ENCODE results near the gene ACP4. TPM values are rescaled to one million over a fixed set of nuclear protein-coding genes. Genes with fewer than 3 reads are reported as not detected.

Gene ACP4
- total RNA-seq, 4 donors from 2014 or later = not detected

DNA sequence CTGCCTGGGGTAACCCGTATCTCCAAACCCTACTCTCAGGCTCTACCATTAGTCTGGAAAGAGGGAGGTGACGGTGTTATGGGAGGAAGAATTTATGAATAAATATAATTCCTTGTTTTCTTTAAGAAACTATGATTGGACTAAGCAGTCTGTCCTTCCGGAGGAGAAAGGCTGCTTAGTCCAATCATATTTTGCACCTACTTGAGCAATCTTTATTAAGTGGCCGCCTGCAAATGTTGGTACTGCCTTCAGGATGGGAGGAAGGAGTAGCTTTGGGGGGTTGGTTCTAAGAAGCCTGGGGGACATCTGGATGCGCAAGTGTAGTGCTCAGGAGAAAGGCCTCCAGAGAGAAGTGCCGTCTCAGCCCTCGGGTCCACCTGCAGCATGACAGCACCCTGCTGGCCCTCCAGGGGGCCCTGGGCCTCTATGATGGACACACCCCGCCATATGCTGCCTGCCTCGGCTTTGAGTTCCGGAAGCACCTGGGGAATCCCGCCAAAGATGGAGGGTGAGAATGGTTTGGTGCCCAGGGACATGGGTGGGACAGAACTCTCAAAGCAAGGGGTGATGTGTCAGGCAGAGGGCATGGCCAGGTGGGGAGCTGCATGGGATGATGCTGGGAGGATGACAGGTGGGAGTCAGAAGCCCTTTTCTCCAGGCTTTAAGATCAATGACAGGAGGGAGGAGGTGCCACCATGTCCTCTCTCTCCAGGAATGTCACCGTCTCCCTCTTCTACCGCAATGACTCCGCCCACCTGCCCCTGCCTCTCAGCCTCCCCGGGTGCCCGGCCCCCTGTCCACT lies 4.1 kb downstream of the ACP4 start:
- H3K36me3 ChIP-seq = peaks cover 0 to 24% of the 10 kb centered on the region in 2 donors
- no peak for ATAC-seq
- H3K4me1 ChIP-seq = no peaks in the 10 kb centered on the region
- TF ChIP-seq POLR2A (IDR thresholded peaks at IDR 0.05) = no peak
- TF ChIP-seq, protein P1, sequence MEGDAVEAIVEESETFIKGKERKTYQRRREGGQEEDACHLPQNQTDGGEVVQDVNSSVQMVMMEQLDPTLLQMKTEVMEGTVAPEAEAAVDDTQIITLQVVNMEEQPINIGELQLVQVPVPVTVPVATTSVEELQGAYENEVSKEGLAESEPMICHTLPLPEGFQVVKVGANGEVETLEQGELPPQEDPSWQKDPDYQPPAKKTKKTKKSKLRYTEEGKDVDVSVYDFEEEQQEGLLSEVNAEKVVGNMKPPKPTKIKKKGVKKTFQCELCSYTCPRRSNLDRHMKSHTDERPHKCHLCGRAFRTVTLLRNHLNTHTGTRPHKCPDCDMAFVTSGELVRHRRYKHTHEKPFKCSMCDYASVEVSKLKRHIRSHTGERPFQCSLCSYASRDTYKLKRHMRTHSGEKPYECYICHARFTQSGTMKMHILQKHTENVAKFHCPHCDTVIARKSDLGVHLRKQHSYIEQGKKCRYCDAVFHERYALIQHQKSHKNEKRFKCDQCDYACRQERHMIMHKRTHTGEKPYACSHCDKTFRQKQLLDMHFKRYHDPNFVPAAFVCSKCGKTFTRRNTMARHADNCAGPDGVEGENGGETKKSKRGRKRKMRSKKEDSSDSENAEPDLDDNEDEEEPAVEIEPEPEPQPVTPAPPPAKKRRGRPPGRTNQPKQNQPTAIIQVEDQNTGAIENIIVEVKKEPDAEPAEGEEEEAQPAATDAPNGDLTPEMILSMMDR (IDR thresholded peaks at IDR 0.05 in 4 of 5, conservative IDR thresholded peaks at IDR 0.05 in 1 of 5) = no peak
- H3K9me3 ChIP-seq = no peaks in the 10 kb centered on the region
- peaks cover 0 to 3% (median 0%) of the 10 kb centered on the region in 3 donors for H3K27me3 ChIP-seq
- DNase-seq = no peak
- no peak overlapping the region for H3K4me3 ChIP-seq
- intact Hi-C loops (cut with DNase I; ENCODE audit: low total_unique reads) (no loop called here), in situ Hi-C loops (cut with MboI; ENCODE audit: low sequenced_read_pairs in 4 of 4) (loop anchor here in 3 of 4 donors (25.0 kb wide), 1 partner anchor 257 kb away; no protein-coding TSS in a partner anchor)
- H3K27ac ChIP-seq = no peak overlapping the region

DNA sequence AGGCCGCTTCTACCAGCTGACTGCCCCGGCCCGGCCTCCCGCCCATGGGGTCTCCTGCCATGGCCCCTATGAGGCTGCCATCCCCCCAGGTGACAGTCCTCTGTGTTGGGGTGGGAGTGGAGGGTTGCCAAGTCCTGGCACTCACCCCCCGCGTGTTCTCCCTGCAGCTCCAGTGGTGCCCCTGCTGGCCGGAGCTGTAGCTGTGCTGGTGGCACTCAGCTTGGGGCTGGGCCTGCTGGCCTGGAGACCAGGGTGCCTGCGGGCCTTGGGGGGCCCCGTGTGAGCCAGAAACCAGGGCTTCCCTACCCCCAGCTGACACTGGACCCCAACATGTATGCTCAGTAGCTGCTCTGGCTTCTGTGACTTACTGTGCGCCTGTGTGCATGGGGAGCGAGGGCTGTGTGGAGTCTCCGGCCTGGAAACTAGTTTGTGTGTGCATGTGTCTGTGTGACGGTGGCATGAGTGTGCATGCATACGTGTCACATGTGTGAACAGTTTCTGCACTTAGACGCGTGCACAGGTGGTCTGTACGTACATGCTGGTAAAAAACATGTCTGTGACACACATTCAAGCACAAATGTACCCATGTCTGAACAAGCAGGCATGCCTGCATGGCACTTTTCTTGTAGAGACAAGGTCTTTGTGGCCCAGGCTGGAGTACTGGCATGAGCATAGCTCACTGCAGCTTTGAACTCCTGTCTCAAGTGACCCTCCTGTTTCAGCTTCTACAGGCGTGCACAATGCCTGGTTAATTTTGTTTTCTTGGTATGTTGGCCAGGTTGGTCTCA lies 4.9 kb downstream of the ACP4 start:
- in situ Hi-C loops (cut with MboI; ENCODE audit: low sequenced_read_pairs in 4 of 4) (loop anchor here in 3 of 4 donors (25.0 kb wide), 1 partner anchor 258 kb away; no protein-coding TSS in a partner anchor), intact Hi-C loops (cut with DNase I; ENCODE audit: low total_unique reads) (no loop called here)
- no peaks in the 10 kb centered on the region for H3K9me3 ChIP-seq
- no peak for TF ChIP-seq POLR2A (IDR thresholded peaks at IDR 0.05)
- TF ChIP-seq, protein P1 (IDR thresholded peaks at IDR 0.05 in 4 of 5, conservative IDR thresholded peaks at IDR 0.05 in 1 of 5) = no peak
- H3K36me3 ChIP-seq = peaks cover 0 to 25% of the 10 kb centered on the region in 2 donors
- no peak overlapping the region for H3K4me3 ChIP-seq
- H3K4me1 ChIP-seq = no peaks in the 10 kb centered on the region
- DNase-seq (no peak), ATAC-seq (no peak)
- peaks cover 0 to 3% (median 0%) of the 10 kb centered on the region in 3 donors for H3K27me3 ChIP-seq
- H3K27ac ChIP-seq = no peak overlapping the region

DNA sequence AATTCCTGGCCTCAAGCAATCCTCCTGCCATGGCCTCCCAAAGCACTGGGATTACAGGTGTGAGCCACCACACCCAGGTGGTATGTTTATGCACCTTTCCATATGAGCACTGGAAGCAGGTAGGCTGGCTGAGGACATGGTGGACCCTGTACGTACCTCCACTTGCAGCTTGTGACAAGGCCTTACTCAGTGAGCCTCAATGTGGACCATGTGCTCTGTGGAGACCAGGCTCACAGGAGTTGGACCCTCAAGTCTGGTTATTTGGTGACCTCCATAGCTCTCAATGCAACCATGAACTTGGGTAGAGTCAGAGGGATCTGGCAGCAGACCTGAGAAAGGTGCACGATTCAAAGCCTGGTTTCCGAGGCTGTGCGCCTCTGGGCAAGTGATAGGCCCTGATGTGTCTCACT lies 5.5 kb downstream of the ACP4 start:
- H3K27ac ChIP-seq = no peak overlapping the region
- peaks cover 0 to 3% (median 0%) of the 10 kb centered on the region in 3 donors for H3K27me3 ChIP-seq
- no peaks in the 10 kb centered on the region for H3K9me3 ChIP-seq
- no peaks in the 10 kb centered on the region for H3K4me1 ChIP-seq
- TF ChIP-seq, protein P1 (IDR thresholded peaks at IDR 0.05 in 4 of 5, conservative IDR thresholded peaks at IDR 0.05 in 1 of 5) = no peak
- no peak for TF ChIP-seq POLR2A (IDR thresholded peaks at IDR 0.05)
- DNase-seq (no peak), ATAC-seq (no peak)
- H3K36me3 ChIP-seq = peaks cover 0 to 25% of the 10 kb centered on the region in 2 donors
- intact Hi-C loops (cut with DNase I; ENCODE audit: low total_unique reads) = no loop called here
- H3K4me3 ChIP-seq = no peak overlapping the region
- in situ Hi-C loops (cut with MboI; ENCODE audit: low sequenced_read_pairs in 4 of 4) = loop anchor here in 3 of 4 donors (25.0 kb wide), 1 partner anchor 258 kb away; no protein-coding TSS in a partner anchor

DNA sequence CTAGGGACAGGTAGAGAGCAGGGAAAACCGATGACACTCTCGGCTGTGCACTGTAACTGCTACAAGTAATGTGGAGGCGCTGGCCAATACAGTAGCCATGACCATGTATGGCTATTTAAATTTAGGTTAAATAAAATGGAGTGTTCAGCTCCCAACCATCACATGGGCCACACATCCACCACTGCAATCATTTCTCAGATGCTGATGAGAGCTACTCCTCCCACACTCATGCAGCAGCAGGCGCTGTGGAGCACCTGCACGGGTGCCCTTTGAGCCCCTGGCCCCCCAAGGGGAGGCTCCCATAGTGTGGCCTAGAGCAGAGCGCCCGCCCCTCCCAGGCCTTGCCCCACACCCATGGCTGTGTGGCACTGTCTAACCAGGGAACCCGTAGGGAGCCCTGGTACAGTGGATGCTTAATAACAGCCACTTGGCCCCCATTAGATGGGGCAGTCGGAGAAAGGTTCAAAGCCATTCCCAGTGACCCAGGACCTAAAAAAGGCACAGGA lies 6.0 kb downstream of the ACP4 start:
- H3K27ac ChIP-seq = no peak overlapping the region
- peaks cover 0 to 3% (median 0%) of the 10 kb centered on the region in 3 donors for H3K27me3 ChIP-seq
- peaks cover 0 to 25% of the 10 kb centered on the region in 2 donors for H3K36me3 ChIP-seq
- in situ Hi-C loops (cut with MboI; ENCODE audit: low sequenced_read_pairs in 4 of 4) (loop anchor here in 3 of 4 donors (25.0 kb wide), 1 partner anchor 259 kb away; no protein-coding TSS in a partner anchor), intact Hi-C loops (cut with DNase I; ENCODE audit: low total_unique reads) (no loop called here)
- no peak overlapping the region for H3K4me3 ChIP-seq
- DNase-seq (no peak), ATAC-seq (no peak)
- no peaks in the 10 kb centered on the region for H3K9me3 ChIP-seq
- no peaks in the 10 kb centered on the region for H3K4me1 ChIP-seq
- TF ChIP-seq, protein P1 (IDR thresholded peaks at IDR 0.05 in 4 of 5, conservative IDR thresholded peaks at IDR 0.05 in 1 of 5) = no peak
- TF ChIP-seq POLR2A (IDR thresholded peaks at IDR 0.05) = no peak
